Natural killer cell treated with Interleukin-12 subunit alpha and Interleukin-12 subunit beta and Interleukin-15 and Interleukin-18, amount 100 ng/mL, for 72 hours (primary cell): ENCODE data around the gene MACROD2. TPM values are rescaled to one million over a fixed set of nuclear protein-coding genes. Genes with fewer than 3 reads are reported as not detected.
"Not testable (repeated sequence)": the region's sequence is repeated elsewhere in the genome, so short reads cannot be mapped to it uniquely, and the experiment has no call there.

ENCODE experiments used
- ATAC-seq, 2 donors: fragments of 150-1000 bp; cut with Tn5 transposase in 1 of 2; sonication (Bioruptor Pico), chemical (Tn5 transposase) in 1 of 2; 2 replicates each; pipeline ENCODE4 v1.10.0; 2021
- DNase-seq: peaks from one replicate; pipeline ENCODE4 v3.0.0; 2022; ENCODE audit warnings: low spot score
- H3K27ac Mint-ChIP-seq, 2 donors: 1 replicate in 1 of 2; 2 replicates in 1 of 2; pipeline ENCODE4 v1.8.0; 2022; ENCODE audit warnings: mixed read lengths in 2 of 2, mild to moderate bottlenecking in 1 of 2, moderate library complexity in 1 of 2
- H3K27me3 Mint-ChIP-seq, 2 donors: 1 replicate in 1 of 2; 2 replicates in 1 of 2; pipeline ENCODE4 v1.8.0; 2022; ENCODE audit warnings: mixed read lengths in 2 of 2
- H3K36me3 Mint-ChIP-seq: one replicate; pipeline ENCODE4 v1.8.0; 2022; ENCODE audit warnings: mixed read lengths
- H3K4me1 Mint-ChIP-seq, 2 donors: 1 replicate in 1 of 2; 2 replicates in 1 of 2; pipeline ENCODE4 v1.8.0; 2022; ENCODE audit warnings: low read depth in 2 of 2, mixed read lengths in 2 of 2, mild to moderate bottlenecking in 1 of 2
- H3K4me3 Mint-ChIP-seq: one replicate; pipeline ENCODE4 v1.8.0; 2022; ENCODE audit warnings: mixed read lengths
- H3K9me3 Mint-ChIP-seq: 2 replicates; pipeline ENCODE4 v1.8.0; 2022; ENCODE audit warnings: mixed read lengths
- total RNA-seq, 2 donors: library from RNA; stranded (reverse); gene quantifications; one replicate each; pipeline ENCODE4 v1.2.3, GENCODE V29; 2022

The MACROD2 gene
- total RNA-seq, 2 donors from 2014 or later, result not detected

DNA sequence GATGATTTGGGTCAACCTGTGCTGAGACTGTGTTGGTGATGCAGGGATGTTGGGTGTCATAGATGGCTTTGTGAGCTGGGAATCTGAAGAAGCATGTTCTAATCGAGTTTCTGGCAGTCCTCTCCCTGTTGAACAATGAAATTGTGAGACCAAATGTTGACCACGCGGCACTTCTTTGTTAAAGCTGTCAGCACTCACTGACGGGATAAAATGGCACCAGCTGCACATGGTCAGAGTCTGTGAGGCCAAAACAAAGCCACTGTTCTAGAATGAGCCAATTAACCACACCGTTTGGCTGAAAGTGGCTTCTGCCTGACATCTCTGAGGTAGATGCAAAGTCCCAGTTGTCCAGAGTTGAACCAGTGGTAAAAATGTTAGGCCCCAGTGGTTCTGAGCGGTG is 2015.7 kb downstream of the MACROD2 start:
- DNase-seq (no peak), ATAC-seq (no peak)
- Mint-ChIP-seq H3K27me3 (no peaks in the 10 kb centered on the region), H3K27ac (no peak overlapping the region), H3K4me1 (no peaks in the 10 kb centered on the region), H3K36me3 (no peaks in the 10 kb centered on the region), H3K4me3 (no peak overlapping the region), H3K9me3 (peaks cover 2% of the 10 kb centered on the region)

DNA sequence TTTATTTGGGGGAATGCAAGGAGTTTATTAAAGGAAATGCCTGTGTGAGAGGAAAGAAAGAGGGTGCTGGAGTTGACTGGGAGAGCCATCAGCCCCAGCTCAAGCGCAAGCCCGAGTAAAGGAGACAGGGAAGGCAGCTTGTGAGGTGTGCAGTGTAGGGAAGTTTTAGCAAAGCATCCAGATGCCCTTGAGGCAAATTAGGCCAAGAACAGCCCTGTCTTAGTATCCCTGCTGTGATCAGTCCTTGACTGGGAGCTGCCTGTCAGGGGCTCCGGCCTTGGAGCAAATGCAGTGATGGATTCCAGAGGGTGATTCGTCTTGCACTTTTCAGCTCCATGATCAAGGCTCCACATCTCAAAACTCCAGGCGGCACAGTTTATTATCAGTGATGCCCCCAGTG is 2016.2 kb downstream of the MACROD2 start:
- DNase-seq (no peak), ATAC-seq (no peak)
- no peak overlapping the region for H3K27ac Mint-ChIP-seq
- H3K36me3 Mint-ChIP-seq, result no peaks in the 10 kb centered on the region
- peaks cover 2% of the 10 kb centered on the region for H3K9me3 Mint-ChIP-seq
- no peaks in the 10 kb centered on the region for H3K4me1 Mint-ChIP-seq
- H3K4me3 Mint-ChIP-seq, result no peak overlapping the region
- no peaks in the 10 kb centered on the region for H3K27me3 Mint-ChIP-seq

DNA sequence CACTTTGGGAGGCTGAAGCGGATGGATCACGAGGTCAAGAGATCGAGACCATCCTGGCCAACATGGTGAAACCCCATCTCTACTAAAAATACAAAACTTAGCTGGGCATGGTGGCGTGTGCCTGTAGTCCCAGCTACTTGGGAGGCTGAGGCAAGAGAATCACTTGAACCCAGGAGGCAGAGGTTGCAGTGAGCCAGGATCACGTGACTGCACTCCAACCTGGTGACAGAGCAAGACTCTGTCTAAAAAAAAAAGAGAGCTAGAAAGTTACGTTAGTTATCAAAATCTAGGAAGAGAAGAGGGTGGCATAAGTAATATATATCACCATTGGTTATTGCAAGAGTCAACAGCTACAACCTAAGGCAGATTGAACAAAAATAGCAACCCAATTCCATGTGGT is 2017.6 kb downstream of the MACROD2 start:
- not testable (repeated sequence) for H3K36me3 Mint-ChIP-seq, H3K4me1 Mint-ChIP-seq, ATAC-seq, H3K27ac Mint-ChIP-seq, H3K27me3 Mint-ChIP-seq, H3K9me3 Mint-ChIP-seq, H3K4me3 Mint-ChIP-seq, DNase-seq

DNA sequence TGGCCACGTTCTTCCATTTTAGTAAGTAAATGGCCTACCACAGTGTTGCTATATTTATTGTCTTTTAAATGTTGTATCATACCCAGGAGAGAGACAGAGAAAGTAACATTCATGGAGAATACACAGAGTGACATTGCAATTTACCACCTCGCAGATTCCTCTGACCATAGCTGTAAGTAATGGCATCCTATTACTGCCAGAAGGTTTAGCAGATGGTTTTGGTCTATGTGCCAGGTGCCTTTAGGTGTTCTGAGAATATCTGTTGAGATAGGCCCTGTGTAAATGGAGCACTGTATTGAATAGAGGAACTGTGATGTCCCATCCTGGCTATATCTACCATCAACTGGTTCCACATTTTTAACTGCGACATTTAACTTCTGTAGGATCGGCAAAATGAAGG is 2018.3 kb downstream of the MACROD2 start:
- H3K4me1 Mint-ChIP-seq, result no peaks in the 10 kb centered on the region
- H3K4me3 Mint-ChIP-seq, result no peak overlapping the region
- ATAC-seq (no peak), DNase-seq (no peak)
- H3K9me3 Mint-ChIP-seq, result peaks cover 2% of the 10 kb centered on the region
- no peak overlapping the region for H3K27ac Mint-ChIP-seq
- H3K36me3 Mint-ChIP-seq, result no peaks in the 10 kb centered on the region
- H3K27me3 Mint-ChIP-seq, result no peaks in the 10 kb centered on the region

DNA sequence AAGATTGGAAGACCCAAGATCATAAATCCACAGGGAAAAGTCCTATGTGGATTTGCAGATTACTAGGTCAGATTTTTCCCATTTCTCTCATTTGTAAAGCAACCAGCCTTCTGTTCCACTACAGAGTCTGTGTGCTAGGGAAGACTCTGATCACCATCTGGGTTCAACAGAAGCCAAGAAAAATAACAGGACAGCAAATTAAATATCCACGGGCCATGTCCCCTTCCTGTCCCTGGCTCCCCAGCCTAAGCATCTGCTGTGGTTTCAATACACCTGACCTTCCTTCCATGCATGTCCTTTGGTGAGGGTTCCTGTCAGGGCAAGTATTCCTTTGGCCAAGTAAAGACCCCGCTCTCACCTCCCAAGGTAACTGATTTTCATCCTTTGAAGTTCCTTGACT is 2019.1 kb downstream of the MACROD2 start:
- ATAC-seq (no peak), DNase-seq (no peak)
- H3K4me1 Mint-ChIP-seq, result no peaks in the 10 kb centered on the region
- H3K9me3 Mint-ChIP-seq, result peaks cover 2% of the 10 kb centered on the region
- no peak overlapping the region for H3K27ac Mint-ChIP-seq
- H3K27me3 Mint-ChIP-seq, result no peaks in the 10 kb centered on the region
- H3K4me3 Mint-ChIP-seq, result no peak overlapping the region
- no peaks in the 10 kb centered on the region for H3K36me3 Mint-ChIP-seq

DNA sequence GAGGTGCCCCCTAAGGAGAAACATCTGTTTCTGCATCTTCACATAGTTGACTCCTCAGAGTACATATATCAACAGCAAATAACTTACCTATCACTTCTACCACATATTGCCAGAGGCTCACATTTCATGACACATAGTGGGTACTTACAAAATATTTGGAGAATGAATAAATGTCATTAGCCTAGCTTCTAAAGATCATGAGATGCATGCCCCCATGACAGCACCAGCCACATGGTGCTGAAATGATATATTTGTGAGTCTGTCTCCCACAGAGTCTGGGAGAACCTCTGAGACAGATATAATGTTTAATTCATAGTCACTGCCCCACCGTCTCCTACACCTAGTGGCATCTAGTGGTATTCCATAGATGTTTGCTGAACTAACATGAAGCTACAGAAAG is 2022.3 kb downstream of the MACROD2 start:
- ATAC-seq (no peak), DNase-seq (no peak)
- Mint-ChIP-seq H3K27me3 (no peaks in the 10 kb centered on the region), H3K9me3 (no peaks in the 10 kb centered on the region), H3K27ac (no peak overlapping the region), H3K36me3 (no peaks in the 10 kb centered on the region), H3K4me1 (no peaks in the 10 kb centered on the region), H3K4me3 (no peak overlapping the region)

DNA sequence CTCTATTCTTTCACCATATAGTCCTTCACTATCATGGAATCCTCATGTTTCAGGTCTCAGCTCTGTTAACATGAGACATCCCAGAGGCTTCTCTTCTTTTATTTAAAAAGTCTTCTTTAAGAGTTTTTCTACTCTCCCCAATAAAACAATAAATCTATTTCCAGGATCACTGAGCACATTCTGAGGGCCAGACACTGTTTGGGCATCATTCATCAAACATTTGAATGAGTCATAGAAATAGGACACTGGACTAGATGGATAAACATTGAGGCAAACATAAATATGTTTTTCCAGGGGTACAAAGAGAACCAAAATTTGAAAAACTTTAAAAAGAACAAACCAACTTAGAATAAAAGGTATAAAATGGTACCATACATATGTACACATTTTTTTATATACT is 2023.6 kb downstream of the MACROD2 start:
- no peaks in the 10 kb centered on the region for H3K9me3 Mint-ChIP-seq
- H3K4me3 Mint-ChIP-seq, result no peak overlapping the region
- no peaks in the 10 kb centered on the region for H3K4me1 Mint-ChIP-seq
- H3K36me3 Mint-ChIP-seq, result no peaks in the 10 kb centered on the region
- ATAC-seq (no peak), DNase-seq (no peak)
- no peaks in the 10 kb centered on the region for H3K27me3 Mint-ChIP-seq
- no peak overlapping the region for H3K27ac Mint-ChIP-seq

DNA sequence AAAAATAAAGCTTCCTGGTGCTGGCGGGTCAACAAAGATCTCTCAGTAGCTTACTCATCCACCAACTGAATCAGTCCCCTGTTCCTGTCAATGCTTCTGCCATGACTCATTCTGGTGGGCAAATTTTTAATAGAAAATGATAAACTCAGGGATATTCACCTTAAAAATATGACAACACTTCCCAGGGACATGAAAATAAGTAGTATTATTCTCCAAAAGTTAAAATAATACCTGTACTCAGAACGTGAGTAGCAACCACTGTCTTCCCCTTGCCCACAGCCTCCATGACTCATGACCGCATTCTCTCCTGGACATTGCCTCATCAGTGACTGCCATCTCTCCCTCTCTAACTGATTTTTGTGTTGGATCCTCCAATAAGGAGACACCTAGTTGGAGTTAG is 2025.7 kb downstream of the MACROD2 start:
- Mint-ChIP-seq H3K4me1 (peaks cover 8 to 9% of the 10 kb centered on the region in 2 donors), H3K4me3 (no peak overlapping the region), H3K9me3 (no peaks in the 10 kb centered on the region), H3K27ac (no peak overlapping the region), H3K36me3 (no peaks in the 10 kb centered on the region), H3K27me3 (no peaks in the 10 kb centered on the region)
- no peak for ATAC-seq
- DNase-seq, result no peak

DNA sequence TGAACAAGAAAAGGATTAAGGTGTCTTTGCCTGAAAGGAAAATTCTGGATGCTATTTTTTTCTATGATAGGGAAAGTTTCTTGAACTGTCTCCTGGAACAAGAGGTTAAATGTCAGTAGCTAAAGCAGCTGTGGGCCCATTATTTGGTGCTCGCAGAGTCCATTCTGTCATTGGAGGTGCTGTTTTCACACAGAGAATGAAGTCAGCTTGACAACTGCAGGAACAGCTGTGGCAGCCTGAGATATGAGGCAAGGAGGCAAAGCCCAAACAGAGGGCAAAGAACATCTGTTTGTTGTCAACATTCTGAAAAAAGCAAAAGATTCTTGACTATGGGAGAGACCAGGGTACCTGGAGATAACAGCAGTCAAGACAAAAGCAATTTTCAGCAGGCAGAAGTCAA is 2029.8 kb downstream of the MACROD2 start:
- Mint-ChIP-seq H3K36me3 (no peaks in the 10 kb centered on the region), H3K27ac (no peak overlapping the region), H3K9me3 (no peaks in the 10 kb centered on the region), H3K27me3 (peaks cover 0 to 4% of the 10 kb centered on the region in 2 donors), H3K4me1 (peaks cover 8 to 9% of the 10 kb centered on the region in 2 donors), H3K4me3 (no peak overlapping the region)
- ATAC-seq (no peak), DNase-seq (no peak)

DNA sequence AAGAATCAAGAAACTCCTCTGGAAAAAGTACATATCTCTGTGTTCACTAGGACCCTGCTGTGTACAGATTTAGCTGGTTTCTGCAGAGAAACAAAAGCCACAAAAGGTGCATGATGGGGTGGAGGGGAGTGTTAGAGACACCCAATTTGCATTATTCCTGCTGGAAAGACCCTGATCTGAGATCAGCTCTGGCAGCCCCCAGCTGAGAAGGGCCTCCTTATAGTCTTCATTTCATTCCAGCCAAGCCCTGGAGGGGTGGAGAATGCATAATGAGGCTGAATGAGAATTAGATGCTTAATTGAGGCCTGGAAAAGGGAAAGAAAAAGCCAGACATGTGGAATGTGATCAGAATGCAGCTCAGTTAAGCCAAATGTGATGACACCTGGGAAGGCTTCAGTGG is 2032.4 kb downstream of the MACROD2 start:
- Mint-ChIP-seq H3K36me3 (no peaks in the 10 kb centered on the region), H3K9me3 (no peaks in the 10 kb centered on the region), H3K27me3 (peaks cover 0 to 13% of the 10 kb centered on the region in 2 donors), H3K4me1 (peaks cover 8 to 9% of the 10 kb centered on the region in 2 donors), H3K27ac (no peak overlapping the region), H3K4me3 (no peak overlapping the region)
- no peak for ATAC-seq
- no peak for DNase-seq

DNA sequence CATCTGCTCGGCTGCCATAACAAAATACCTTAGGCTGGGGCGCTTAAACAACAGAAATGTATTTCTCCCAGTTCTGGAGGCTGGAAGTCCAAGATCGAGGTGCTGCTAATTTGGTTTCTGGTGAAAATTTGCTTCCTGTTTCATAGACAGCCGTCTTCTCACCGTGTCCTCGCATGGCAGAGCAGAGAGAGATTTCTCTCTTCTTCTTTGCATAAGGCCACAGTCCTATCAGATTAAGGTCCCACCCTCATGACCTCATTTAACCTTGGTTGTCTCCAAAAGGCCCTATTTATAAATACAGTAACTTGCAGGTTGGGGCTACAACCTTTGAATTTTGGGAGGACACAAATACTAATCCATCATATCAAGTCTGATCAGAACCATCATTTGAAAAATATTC is 2033.6 kb downstream of the MACROD2 start:
- Mint-ChIP-seq H3K9me3 (no peaks in the 10 kb centered on the region), H3K27me3 (peaks cover 0 to 13% of the 10 kb centered on the region in 2 donors), H3K36me3 (no peaks in the 10 kb centered on the region), H3K4me1 (peaks cover 8 to 9% of the 10 kb centered on the region in 2 donors), H3K27ac (no peak overlapping the region), H3K4me3 (no peak overlapping the region)
- DNase-seq, result no peak
- no peak for ATAC-seq

DNA sequence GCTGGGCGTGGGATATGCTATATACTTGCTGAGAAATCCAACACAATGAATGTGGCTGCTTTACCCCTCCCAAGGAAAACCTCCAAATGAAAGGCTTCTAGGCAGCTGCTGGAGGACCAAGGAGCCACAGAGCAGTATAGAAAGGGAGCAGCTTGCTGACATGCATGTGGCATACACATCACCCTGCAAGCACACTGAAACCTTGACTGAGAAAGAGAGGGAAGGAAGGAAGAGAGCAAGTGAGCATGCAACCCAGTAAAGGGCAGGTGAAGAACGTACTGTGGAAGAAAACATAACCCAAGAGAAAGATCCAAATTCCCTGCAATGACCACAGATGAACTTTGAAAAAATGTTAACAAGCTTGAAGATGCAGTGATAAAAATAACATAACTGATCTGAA is 2034.9 kb downstream of the MACROD2 start:
- Mint-ChIP-seq H3K4me1 (no peaks in the 10 kb centered on the region), H3K4me3 (no peak overlapping the region), H3K27me3 (peaks cover 0 to 13% of the 10 kb centered on the region in 2 donors), H3K36me3 (no peaks in the 10 kb centered on the region), H3K27ac (no peak overlapping the region), H3K9me3 (no peaks in the 10 kb centered on the region)
- no peak for ATAC-seq
- no peak for DNase-seq

DNA sequence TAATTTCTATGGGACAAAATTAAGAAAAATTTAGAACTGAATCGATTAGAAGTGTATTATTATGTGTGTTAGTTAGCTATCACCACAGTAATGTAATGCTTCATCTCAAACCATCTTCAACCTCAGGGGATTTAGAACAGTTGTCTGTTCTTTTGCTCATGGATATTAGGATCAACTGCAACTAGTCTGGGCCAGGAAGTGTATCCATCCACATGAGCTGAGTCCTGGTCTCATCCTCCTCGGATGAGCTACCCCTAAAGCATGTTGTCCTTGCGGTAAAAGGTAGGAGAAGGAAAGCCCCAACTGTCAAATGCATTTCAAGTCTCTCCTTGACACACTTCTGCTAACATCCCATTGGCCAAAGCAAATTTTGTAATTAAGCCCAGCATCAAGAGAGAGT is 2040.3 kb downstream of the MACROD2 start:
- no peak overlapping the region for H3K4me3 Mint-ChIP-seq
- H3K36me3 Mint-ChIP-seq, result no peaks in the 10 kb centered on the region
- DNase-seq, result no peak
- no peaks in the 10 kb centered on the region for H3K9me3 Mint-ChIP-seq
- ATAC-seq, result no peak
- H3K4me1 Mint-ChIP-seq, result no peaks in the 10 kb centered on the region
- H3K27ac Mint-ChIP-seq, result no peak overlapping the region
- peaks cover 0 to 7% of the 10 kb centered on the region in 2 donors for H3K27me3 Mint-ChIP-seq

DNA sequence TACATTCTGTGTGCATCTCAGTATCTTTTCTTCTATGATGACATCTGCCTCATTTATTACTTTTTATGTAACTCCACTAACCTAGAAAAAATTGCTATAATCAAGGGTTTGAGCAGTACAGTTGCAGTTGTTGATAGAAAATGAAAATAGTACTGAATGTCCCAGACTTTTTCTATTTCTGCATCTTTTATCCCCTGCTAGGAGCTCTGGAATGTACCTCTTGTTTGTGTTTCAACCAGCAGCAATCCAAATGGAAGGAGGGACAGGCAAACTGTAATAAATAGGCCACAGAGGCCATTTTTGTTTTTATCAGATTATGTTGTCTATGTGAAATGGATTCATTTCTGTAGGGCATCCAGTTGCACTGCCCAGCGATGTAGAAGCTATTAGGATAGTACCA is 2041.0 kb downstream of the MACROD2 start:
- Mint-ChIP-seq H3K36me3 (no peaks in the 10 kb centered on the region), H3K27ac (no peak overlapping the region), H3K9me3 (no peaks in the 10 kb centered on the region), H3K4me1 (no peaks in the 10 kb centered on the region), H3K4me3 (no peak overlapping the region), H3K27me3 (peaks cover 0 to 6% of the 10 kb centered on the region in 2 donors)
- DNase-seq (no peak), ATAC-seq (no peak)

DNA sequence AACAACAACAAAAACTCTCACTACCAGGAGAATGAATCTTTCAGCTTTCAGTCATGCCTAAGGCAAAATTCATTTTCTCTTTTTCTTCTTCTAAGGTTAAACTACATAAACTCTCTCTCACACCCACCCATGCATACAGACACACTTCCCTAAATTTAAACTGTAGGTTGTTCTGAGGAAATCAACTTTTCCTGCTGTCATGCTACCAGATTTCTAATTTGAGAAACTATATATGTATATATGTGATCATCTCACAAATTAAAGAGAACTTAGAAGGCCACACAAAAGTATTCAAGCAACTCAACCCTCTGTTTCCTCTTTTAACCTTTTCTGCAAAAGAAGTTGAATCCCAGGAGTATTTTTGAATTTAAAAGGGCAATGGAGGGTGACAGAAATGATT is 2045.4 kb downstream of the MACROD2 start:
- H3K36me3 Mint-ChIP-seq, result no peaks in the 10 kb centered on the region
- H3K4me3 Mint-ChIP-seq, result no peak overlapping the region

More for the DNA sequence above, 2045.4 kb downstream of the MACROD2 start:
- ATAC-seq, result no peak
- Mint-ChIP-seq H3K9me3 (no peaks in the 10 kb centered on the region), H3K27me3 (peaks cover 0 to 2% of the 10 kb centered on the region in 2 donors), H3K27ac (no peak overlapping the region), H3K4me1 (no peaks in the 10 kb centered on the region)
- DNase-seq, result no peak
